ENCODE measurements around the gene ACTN4.

DNA sequence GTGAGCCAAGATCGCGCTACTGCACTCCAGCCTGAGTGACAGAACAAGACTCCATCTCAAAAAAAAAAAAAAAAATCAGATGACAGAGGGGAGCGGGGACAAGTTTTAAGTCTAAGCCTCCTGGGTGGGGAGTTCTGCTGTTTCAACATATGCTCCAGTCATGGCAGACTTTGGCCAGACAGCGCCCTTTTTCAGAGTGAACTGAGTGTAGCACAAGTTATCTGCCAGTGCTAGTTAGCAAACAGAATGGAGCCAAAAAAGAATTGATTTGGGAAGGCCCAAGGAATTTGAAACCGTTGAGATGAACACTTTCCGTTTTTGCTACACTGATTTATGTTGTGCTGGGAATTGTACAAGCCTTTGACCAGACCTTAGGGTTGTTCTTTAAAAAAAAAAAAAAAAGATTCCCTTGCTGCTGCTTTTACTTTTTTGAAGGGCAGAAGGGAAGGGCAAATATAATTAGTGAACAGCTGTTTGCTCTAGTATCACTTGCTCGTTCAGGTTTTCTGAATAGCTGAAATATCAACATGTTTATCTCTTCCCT lies 5.7 kb downstream of the ACTN4 start:
- TF ChIP-seq, protein P1, sequence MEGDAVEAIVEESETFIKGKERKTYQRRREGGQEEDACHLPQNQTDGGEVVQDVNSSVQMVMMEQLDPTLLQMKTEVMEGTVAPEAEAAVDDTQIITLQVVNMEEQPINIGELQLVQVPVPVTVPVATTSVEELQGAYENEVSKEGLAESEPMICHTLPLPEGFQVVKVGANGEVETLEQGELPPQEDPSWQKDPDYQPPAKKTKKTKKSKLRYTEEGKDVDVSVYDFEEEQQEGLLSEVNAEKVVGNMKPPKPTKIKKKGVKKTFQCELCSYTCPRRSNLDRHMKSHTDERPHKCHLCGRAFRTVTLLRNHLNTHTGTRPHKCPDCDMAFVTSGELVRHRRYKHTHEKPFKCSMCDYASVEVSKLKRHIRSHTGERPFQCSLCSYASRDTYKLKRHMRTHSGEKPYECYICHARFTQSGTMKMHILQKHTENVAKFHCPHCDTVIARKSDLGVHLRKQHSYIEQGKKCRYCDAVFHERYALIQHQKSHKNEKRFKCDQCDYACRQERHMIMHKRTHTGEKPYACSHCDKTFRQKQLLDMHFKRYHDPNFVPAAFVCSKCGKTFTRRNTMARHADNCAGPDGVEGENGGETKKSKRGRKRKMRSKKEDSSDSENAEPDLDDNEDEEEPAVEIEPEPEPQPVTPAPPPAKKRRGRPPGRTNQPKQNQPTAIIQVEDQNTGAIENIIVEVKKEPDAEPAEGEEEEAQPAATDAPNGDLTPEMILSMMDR (conservative IDR thresholded peaks at IDR 0.05; ENCODE audit: low read length), result no peak
- no peak for TF ChIP-seq EZH2phosphoT487 (IDR thresholded peaks at IDR 0.05; ENCODE audit: borderline replicate concordance, low read depth, low read length)
